Hair follicle dermal papilla cell (primary cell): ENCODE data around the gene PSMA7. TPM values are rescaled to one million over a fixed set of nuclear protein-coding genes. Genes with fewer than 3 reads are reported as not detected.

Experiments
- total RNA-seq: library from RNA; depleted of rRNA; stranded (reverse); fragments of >200 nt; gene quantifications from 2 replicates; pipeline ENCODE4 v1.2.3, GENCODE V29; 2012

PSMA7 gene
- total RNA-seq, result 152 and 178 TPM in 2 replicates

DNA sequence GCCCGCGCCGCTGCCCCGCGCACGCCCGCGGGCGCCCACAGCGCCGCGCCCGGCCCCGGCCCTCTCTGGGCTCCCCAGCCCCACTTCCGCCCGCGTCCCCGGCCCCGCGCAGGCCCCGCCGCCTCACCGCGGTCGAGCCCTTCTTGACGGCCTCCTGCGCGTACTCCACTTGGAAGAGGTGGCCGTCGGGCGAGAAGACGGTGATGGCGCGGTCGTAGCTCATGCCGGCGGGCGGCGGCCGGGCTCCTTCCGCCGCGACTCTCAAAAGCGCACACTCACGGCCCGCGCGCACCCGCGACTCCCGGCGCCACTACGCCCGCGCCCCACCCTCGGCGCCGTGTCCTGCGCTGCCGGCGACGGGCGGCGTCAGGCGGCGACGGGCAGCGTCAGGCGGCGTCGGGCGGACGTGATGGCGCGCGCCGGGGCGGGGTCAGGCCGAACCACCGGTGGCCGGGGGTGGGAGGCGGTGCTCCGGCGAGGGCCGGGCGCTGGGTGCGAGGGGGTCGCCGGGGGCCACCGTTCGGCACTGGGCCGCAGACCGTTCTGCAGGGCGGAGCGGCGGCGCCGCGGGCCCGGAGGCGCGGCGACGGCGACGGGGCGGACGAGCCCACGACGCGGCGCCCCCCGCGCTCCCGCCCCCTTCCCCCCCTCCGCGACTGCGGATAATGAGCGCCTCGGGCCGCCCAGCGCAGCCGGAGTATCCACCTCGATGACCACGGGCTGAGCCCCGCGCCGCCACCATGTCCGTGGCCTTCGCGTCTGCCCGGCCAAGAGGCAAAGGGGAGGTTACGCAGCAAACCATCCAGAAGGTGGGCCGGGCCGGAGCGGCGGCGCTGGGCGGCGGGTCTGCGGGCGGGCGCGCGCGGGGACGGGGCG lies at the start of gene PSMA7, which contains the start of gene SS18L1:
Gene PSMA7, minus strand, starts transcription at position 314 of the 876 bp plus-strand sequence. Its CDS starts 91 bp downstream, at position 223.
Gene SS18L1, plus strand, starts transcription at position 689 of the 876 bp plus-strand sequence. Its CDS starts 52 bp downstream, at position 741.

GRCh38 chr20:62182469-62183425 lies 39.6 kb upstream of the PSMA7 start, which contains the start of gene MTG2:
MTG2 (plus strand) TSS chr20:62183028; CDS start chr20:62193421, 10,393 bp downstream.

GRCh38 chr20:62121776-62122653 lies 21.2 kb downstream of the PSMA7 start, which contains the start of gene LSM14B:
LSM14B (plus strand) TSS chr20:62122475; CDS start chr20:62122667, 192 bp downstream.

Other genes with a start within 250 kb of the PSMA7 start
- gene TAF4, start 77.5 kb downstream of the PSMA7 start, total RNA-seq, result 5.1 and 5.8 TPM in 2 replicates
- 65.9 and 73.3 TPM in 2 replicates for gene LSM14B, start 20.9 kb downstream of the PSMA7 start, total RNA-seq
- 14.2 and 16.2 TPM in 2 replicates for gene SS18L1, start 375 bp upstream of the PSMA7 start, total RNA-seq
- 13.6 and 23.5 TPM in 2 replicates for gene MTG2, start 39.6 kb upstream of the PSMA7 start, total RNA-seq
- gene HRH3, start 76.9 kb upstream of the PSMA7 start, total RNA-seq, result not detected in 2 replicates
- 45.4 and 46.6 TPM in 2 replicates for gene OSBPL2, start 95.1 kb upstream of the PSMA7 start, total RNA-seq
- gene ADRM1, start 159.6 kb upstream of the PSMA7 start, total RNA-seq, result 86.6 and 90.1 TPM in 2 replicates
- gene LAMA5, start 223.9 kb upstream of the PSMA7 start, total RNA-seq, result 12.8 and 14.3 TPM in 2 replicates
- gene RPS21, start 243.7 kb upstream of the PSMA7 start, total RNA-seq, result 438 and 731 TPM in 2 replicates